AG09319 (cell line): ENCODE data around the gene SLC44A3.

Experiments used
- DNase-seq: peaks from one replicate; pipeline ENCODE4 v3.0.0-alpha.2; 2010; ENCODE audit warnings: low read depth; ENCODE audit errors: extremely low read depth
- CTCF ChIP-seq: IDR thresholded peaks from 2 replicates; pipeline ENCODE4 v1.5.1; 2011; ENCODE audit warnings: low read depth, mild to moderate bottlenecking, inconsistent platforms, low read length, moderate library complexity

The SLC44A3 gene

GRCh38 chr1:94906382-94906781 lies 86.2 kb downstream of the SLC44A3 start:
- no peak for TF ChIP-seq CTCF
- DNase-seq: no peak

GRCh38 chr1:94907136-94907535 lies 87.0 kb downstream of the SLC44A3 start:
- no peak for DNase-seq
- TF ChIP-seq CTCF: no peak

GRCh38 chr1:94908190-94908589 lies 88.0 kb downstream of the SLC44A3 start:
- no peak for DNase-seq
- TF ChIP-seq CTCF: no peak

- no peak for TF ChIP-seq CTCF
- no peak for DNase-seq
Observed at GRCh38 chr1:94908965-94909364, 88.8 kb downstream of the SLC44A3 start.

GRCh38 chr1:94909486-94909885 lies 89.3 kb downstream of the SLC44A3 start:
- TF ChIP-seq CTCF: no peak
- DNase-seq: no peak

GRCh38 chr1:94912263-94913184 lies 92.4 kb downstream of the SLC44A3 start:
- TF ChIP-seq CTCF: no peak
- no peak for DNase-seq

- DNase-seq: no peak
- no peak for TF ChIP-seq CTCF
Observed at GRCh38 chr1:94917251-94917650, 97.1 kb downstream of the SLC44A3 start.
